K562 (cell line): ENCODE measurements around the gene ECE2. TPM values are rescaled to one million over a fixed set of nuclear protein-coding genes. Genes with fewer than 3 reads are reported as not detected.

ENCODE experiments used
- CEBPG ChIP-seq, 3 experiments: fragments of 200-800 bp in 1 of 3; sonication (Bioruptor generic) in 1 of 3; sonication (generic) in 1 of 3; formaldehyde crosslinking in 1 of 3; IDR thresholded peaks in 2 of 3; conservative IDR thresholded peaks in 1 of 3; 2 replicates each; pipeline versions ENCODE4 v1.6.1 to v1.8.0; 2016 to 2022; ENCODE audit warnings: missing compliant biosample characterization in 2 of 3, missing genetic modification characterization in 2 of 3, mild to moderate bottlenecking in 1 of 3, missing genetic modification reagents in 1 of 3
- KAT7 ChIP-seq: sonication (generic); formaldehyde crosslinking; IDR thresholded peaks from 2 replicates; pipeline ENCODE4 v1.8.0; 2022; ENCODE audit warnings: missing genetic modification reagents, mild to moderate bottlenecking, borderline replicate concordance
- L3MBTL2 ChIP-seq: fragments of 450-650 bp; IDR thresholded peaks from 2 replicates; pipeline ENCODE4 v1.6.1; 2016; ENCODE audit warnings: mild to moderate bottlenecking, moderate library complexity
- polyA plus RNA-seq, 8 experiments: library from polyadenylated mRNA; depleted of rRNA in 4 of 8; stranded (reverse) in 5 of 8; unstranded in 3 of 8; fragments of >200 nt; fragmentation: Nextera tagmentation in 2 of 8; fragmentation: Illumina TruSeq in 1 of 8; extraction: Ambion mirVana in 2 of 8; extraction: Trizol in 1 of 8; gene quantifications; 2 replicates each; pipeline versions ENCODE4 v1.2.1 to v1.2.3, GENCODE V29; 2011 to 2014; ENCODE audit warnings: inconsistent platforms in 1 of 8, missing spikeins in 1 of 8
- total RNA-seq, 7 experiments: library from RNA; depleted of rRNA in 6 of 7; stranded (reverse); fragments of >200 nt in 6 of 7; fragmentation: Illumina TruSeq in 2 of 7; extraction: Trizol in 2 of 7; gene quantifications; 2 replicates each; pipeline versions ENCODE4 v1.2.1 to v1.2.3, GENCODE V29; 2011 to 2021; ENCODE audit warnings: low replicate concordance in 1 of 7
- TF ChIP-seq, protein P1 (sequence below): fragments of 450-650 bp; formaldehyde crosslinking; IDR thresholded peaks from 2 replicates; pipeline ENCODE4 v1.4.0; 2022; ENCODE audit warnings: missing genetic modification characterization
- TF ChIP-seq, protein P2 (sequence below): fragments of 200-600 bp; sonication (generic); IDR thresholded peaks from one replicate; pipeline ENCODE4 v1.6.1; 2012; ENCODE audit warnings: mild to moderate bottlenecking, low read depth, low read length, inconsistent platforms

Gene ECE2
- total and polyA plus RNA-seq, 9 of the 15 experiments (the other 6 are each of a cell fraction or from before 2014, with no cell fraction given): not detected

DNA sequence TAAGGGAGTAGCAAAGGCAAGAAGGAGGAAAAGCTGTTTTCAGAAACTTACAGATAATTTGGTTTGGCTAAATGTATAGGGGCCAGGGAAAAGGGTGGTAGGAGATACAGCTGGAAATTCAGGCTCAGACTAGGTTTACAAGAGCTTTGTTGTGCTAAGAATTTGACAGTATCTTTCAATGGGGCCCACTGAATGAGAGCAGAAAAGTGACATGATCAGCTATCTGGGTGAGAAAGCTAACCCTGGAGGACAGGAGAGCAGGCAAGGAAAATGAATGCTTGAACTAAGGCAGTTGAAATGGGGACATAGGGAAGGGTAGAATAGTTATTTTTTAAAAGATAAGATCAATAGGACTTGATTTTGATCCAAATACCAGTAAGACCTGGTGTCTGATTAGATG, 35.8 kb downstream of the ECE2 start (continued):
- TF ChIP-seq, protein P1, sequence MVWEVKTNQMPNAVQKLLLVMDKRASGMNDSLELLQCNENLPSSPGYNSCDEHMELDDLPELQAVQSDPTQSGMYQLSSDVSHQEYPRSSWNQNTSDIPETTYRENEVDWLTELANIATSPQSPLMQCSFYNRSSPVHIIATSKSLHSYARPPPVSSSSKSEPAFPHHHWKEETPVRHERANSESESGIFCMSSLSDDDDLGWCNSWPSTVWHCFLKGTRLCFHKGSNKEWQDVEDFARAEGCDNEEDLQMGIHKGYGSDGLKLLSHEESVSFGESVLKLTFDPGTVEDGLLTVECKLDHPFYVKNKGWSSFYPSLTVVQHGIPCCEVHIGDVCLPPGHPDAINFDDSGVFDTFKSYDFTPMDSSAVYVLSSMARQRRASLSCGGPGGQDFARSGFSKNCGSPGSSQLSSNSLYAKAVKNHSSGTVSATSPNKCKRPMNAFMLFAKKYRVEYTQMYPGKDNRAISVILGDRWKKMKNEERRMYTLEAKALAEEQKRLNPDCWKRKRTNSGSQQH (CRISPR knock-in tag): no peak
- TF ChIP-seq, protein P2, sequence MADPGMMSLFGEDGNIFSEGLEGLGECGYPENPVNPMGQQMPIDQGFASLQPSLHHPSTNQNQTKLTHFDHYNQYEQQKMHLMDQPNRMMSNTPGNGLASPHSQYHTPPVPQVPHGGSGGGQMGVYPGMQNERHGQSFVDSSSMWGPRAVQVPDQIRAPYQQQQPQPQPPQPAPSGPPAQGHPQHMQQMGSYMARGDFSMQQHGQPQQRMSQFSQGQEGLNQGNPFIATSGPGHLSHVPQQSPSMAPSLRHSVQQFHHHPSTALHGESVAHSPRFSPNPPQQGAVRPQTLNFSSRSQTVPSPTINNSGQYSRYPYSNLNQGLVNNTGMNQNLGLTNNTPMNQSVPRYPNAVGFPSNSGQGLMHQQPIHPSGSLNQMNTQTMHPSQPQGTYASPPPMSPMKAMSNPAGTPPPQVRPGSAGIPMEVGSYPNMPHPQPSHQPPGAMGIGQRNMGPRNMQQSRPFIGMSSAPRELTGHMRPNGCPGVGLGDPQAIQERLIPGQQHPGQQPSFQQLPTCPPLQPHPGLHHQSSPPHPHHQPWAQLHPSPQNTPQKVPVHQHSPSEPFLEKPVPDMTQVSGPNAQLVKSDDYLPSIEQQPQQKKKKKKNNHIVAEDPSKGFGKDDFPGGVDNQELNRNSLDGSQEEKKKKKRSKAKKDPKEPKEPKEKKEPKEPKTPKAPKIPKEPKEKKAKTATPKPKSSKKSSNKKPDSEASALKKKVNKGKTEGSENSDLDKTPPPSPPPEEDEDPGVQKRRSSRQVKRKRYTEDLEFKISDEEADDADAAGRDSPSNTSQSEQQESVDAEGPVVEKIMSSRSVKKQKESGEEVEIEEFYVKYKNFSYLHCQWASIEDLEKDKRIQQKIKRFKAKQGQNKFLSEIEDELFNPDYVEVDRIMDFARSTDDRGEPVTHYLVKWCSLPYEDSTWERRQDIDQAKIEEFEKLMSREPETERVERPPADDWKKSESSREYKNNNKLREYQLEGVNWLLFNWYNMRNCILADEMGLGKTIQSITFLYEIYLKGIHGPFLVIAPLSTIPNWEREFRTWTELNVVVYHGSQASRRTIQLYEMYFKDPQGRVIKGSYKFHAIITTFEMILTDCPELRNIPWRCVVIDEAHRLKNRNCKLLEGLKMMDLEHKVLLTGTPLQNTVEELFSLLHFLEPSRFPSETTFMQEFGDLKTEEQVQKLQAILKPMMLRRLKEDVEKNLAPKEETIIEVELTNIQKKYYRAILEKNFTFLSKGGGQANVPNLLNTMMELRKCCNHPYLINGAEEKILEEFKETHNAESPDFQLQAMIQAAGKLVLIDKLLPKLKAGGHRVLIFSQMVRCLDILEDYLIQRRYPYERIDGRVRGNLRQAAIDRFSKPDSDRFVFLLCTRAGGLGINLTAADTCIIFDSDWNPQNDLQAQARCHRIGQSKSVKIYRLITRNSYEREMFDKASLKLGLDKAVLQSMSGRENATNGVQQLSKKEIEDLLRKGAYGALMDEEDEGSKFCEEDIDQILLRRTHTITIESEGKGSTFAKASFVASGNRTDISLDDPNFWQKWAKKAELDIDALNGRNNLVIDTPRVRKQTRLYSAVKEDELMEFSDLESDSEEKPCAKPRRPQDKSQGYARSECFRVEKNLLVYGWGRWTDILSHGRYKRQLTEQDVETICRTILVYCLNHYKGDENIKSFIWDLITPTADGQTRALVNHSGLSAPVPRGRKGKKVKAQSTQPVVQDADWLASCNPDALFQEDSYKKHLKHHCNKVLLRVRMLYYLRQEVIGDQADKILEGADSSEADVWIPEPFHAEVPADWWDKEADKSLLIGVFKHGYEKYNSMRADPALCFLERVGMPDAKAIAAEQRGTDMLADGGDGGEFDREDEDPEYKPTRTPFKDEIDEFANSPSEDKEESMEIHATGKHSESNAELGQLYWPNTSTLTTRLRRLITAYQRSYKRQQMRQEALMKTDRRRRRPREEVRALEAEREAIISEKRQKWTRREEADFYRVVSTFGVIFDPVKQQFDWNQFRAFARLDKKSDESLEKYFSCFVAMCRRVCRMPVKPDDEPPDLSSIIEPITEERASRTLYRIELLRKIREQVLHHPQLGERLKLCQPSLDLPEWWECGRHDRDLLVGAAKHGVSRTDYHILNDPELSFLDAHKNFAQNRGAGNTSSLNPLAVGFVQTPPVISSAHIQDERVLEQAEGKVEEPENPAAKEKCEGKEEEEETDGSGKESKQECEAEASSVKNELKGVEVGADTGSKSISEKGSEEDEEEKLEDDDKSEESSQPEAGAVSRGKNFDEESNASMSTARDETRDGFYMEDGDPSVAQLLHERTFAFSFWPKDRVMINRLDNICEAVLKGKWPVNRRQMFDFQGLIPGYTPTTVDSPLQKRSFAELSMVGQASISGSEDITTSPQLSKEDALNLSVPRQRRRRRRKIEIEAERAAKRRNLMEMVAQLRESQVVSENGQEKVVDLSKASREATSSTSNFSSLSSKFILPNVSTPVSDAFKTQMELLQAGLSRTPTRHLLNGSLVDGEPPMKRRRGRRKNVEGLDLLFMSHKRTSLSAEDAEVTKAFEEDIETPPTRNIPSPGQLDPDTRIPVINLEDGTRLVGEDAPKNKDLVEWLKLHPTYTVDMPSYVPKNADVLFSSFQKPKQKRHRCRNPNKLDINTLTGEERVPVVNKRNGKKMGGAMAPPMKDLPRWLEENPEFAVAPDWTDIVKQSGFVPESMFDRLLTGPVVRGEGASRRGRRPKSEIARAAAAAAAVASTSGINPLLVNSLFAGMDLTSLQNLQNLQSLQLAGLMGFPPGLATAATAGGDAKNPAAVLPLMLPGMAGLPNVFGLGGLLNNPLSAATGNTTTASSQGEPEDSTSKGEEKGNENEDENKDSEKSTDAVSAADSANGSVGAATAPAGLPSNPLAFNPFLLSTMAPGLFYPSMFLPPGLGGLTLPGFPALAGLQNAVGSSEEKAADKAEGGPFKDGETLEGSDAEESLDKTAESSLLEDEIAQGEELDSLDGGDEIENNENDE: no peak
- TF ChIP-seq KAT7 (CRISPR knock-in tag): no peak
- TF ChIP-seq L3MBTL2: no peak
- no peak for TF ChIP-seq CEBPG (CRISPR knock-in tag; IDR thresholded peaks at IDR 0.05)
- no peak for TF ChIP-seq CEBPG (tag; conservative IDR thresholded peaks at IDR 0.05 in 1 of 2, IDR thresholded peaks at IDR 0.05 in 1 of 2)
